ENCODE results near the gene VMAC.

VMAC gene

DNA sequence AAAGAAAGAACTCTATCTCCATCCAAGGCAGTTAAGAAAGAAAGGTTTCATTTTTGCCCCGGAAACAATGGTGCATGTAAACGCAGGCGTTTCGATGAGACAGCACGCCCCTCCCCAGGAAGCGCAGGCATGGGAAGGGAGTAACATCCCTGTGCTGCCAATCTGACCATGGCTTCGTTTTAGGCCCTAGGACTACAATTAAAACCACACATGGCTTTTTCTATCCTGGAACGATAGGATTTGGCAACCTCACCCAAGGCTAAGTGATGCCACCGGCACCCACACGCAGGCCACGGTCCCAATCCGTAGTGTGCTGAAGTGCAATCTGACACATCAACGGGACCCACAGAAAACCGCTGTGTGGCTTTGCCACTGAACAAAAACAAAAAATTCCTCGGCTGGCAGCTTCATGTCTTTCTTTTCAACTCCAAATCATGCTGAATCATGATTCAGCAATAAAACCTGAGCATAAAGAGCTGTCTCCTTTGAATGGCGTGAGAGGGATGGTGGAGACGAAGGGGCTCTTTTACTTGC lies 49.1 kb downstream of the VMAC start:
- TF ChIP-seq, protein P1, sequence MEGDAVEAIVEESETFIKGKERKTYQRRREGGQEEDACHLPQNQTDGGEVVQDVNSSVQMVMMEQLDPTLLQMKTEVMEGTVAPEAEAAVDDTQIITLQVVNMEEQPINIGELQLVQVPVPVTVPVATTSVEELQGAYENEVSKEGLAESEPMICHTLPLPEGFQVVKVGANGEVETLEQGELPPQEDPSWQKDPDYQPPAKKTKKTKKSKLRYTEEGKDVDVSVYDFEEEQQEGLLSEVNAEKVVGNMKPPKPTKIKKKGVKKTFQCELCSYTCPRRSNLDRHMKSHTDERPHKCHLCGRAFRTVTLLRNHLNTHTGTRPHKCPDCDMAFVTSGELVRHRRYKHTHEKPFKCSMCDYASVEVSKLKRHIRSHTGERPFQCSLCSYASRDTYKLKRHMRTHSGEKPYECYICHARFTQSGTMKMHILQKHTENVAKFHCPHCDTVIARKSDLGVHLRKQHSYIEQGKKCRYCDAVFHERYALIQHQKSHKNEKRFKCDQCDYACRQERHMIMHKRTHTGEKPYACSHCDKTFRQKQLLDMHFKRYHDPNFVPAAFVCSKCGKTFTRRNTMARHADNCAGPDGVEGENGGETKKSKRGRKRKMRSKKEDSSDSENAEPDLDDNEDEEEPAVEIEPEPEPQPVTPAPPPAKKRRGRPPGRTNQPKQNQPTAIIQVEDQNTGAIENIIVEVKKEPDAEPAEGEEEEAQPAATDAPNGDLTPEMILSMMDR (conservative IDR thresholded peaks at IDR 0.05) = no peak
- peak overlapping the region; percentile 63 for H3K27ac ChIP-seq

DNA sequence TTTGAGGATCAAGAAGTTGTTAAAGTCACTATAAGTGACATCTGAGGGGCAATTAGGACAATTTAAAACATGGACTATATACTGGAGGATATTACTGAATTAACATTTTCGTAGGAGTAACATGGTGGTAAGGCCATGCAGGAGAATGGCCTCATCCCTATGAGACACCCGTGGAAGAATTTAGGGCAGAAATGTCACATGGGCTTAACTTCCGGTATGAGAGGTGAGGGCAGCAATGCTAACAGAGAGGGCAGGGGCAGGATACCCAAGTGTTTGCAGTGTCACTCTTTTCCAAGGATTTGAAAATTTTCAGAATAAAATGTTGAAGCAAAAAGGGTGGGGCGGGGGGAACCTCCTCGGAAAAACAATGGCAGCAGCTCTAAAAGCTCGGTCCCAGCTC lies 49.6 kb downstream of the VMAC start:
- TF ChIP-seq, protein P1 (conservative IDR thresholded peaks at IDR 0.05) = no peak
- H3K27ac ChIP-seq = peak overlapping the region; percentile 63

DNA sequence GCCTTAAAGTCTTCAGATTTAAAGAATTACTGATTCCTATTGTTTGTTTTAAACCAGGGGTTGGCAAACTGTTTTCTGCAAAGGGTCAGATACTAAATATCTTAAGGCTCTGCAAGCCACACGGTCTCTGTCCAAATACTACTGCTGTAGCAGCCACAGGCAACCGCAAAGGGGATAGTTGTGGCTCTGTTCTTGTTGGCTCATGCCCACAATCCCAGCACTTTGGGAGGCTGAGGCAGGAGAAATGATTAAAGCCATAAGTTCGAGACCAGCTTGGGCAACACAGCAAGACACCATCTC lies 50.9 kb downstream of the VMAC start:
- TF ChIP-seq, protein P1 (conservative IDR thresholded peaks at IDR 0.05) = no peak
- H3K27ac ChIP-seq = peak overlapping the region; percentile 63

DNA sequence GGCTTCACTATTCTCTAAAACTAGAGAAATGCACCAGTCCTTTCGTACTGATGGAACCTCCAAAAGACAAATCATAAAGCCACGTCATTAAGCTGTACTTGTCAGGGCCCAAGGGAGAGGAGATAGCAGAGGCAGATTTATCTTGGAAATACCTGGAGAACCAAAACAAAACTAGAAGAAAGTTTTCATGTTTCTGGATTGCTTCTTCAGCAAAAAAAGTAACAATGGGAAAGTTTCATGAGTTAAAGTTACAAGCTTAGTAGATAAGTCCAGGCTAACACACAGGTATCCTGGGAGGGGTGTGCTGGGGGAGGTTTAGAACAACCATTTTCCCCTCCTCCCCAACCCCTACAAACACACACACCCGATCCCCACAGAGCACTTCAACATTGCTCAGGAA lies 51.7 kb downstream of the VMAC start:
- no peak overlapping the region for H3K27ac ChIP-seq
- TF ChIP-seq, protein P1 (conservative IDR thresholded peaks at IDR 0.05) = no peak

DNA sequence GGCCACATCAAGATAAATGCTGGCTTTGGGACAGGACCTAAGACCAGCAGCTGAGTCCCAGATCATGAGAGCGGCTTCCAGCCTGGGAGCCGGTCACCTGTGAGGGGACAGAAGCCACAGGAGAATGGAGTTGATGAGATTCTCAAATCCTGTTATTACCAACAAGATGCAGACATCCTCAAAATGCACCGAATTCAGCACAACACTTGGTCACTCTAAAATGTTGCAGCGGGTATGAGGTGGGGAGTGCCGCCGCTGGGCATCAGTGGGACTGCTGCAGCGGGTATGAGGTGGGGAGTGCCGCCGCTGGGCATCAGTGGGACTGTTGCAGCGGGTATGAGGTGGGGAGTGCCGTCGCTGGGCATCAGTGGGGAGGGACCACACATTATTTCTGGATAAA lies 52.1 kb downstream of the VMAC start:
- TF ChIP-seq, protein P1 (conservative IDR thresholded peaks at IDR 0.05) = no peak
- peak overlapping the region; percentile 8; the same call in 1 of the 2 replicates for H3K27ac ChIP-seq

DNA sequence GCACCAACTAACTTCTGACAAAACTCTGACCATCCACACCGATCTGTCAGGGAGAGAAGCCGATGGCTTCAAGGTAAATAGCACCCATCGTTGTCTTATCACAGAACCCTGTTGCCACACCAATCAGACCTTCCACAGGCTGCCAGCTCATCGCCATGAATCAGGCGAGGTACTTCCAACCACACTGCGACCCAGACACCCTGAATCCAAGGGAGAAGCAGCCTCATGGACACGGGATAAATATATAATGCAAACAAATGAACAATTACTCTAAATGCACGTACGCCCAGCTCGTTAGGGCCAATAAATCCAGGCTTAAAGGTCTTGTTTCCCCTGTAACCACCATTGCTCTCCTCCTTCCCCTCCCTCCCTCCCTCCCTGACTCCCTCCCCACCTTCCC lies 52.5 kb downstream of the VMAC start:
- TF ChIP-seq, protein P1 (conservative IDR thresholded peaks at IDR 0.05) = no peak
- peak overlapping the region; percentile 8; the same call in 1 of the 2 replicates for H3K27ac ChIP-seq

DNA sequence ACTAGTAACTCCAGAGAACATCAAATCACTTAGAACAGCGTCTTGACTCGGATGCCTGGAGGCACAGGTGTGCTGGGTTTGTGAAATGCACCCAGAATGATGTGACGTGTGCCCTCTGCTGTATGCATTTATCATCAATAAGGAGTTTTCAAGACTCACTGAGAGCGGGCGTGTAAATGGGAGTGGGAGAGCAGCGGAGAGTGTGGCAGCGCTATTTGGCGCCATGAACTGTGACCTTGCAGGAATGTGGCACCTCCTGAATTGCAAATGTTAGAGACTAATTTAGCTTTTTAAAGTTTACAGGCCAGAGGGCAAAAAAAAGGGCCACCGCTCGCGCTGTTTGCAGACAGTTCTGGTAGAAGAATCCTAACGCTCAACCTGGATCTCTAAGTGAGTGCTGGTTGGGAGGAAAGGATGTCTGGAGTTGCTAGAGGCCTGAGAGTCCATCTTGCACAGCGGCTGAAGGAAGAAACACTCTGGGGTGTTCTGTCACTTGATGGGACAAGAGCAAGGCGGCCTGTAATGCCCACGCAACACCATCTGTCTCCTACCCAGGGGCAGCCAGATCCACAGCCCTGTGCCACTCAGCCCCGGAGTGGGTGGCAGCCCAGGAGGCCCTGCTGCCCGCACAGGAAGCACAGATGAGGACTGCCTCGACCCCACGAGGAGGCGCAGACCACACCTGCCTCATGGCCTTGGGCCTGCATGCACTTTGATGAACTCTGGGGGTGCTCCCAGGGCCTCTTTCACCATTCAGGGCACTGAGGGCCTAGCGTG lies 53.6 kb downstream of the VMAC start:
- TF ChIP-seq, protein P1 (conservative IDR thresholded peaks at IDR 0.05) = no peak

More for the DNA sequence above, 53.6 kb downstream of the VMAC start:
- no peak overlapping the region; the same call in 1 of the 2 replicates for H3K27ac ChIP-seq

Measured in VCaP (cell line).